ENCODE results near the gene FRS2. TPM values are rescaled to one million over a fixed set of nuclear protein-coding genes. Genes with fewer than 3 reads are reported as not detected.

FRS2 gene
- total and polyA plus RNA-seq, 2 of the 4 experiments (the other 2 are of a cell fraction), result 12.4 to 58.3 TPM

- Histone ChIP-seq H2BK15ac (ENCODE audit: low read depth, low read length) (no peak overlapping the region), H2AK9ac (replicated peaks; ENCODE audit: low read depth, low read length, poor library complexity) (no peak overlapping the region), H3K18ac (ENCODE audit: low read depth, low read length) (no peak overlapping the region), H3K27ac (ENCODE audit: insufficient read depth, low read length) (no peak overlapping the region), H2AK5ac (ENCODE audit: low read depth, low read length) (no peak overlapping the region), H3K4me1 (ENCODE audit: control insufficient read depth, insufficient read depth, low read length) (no peaks in the 10 kb centered on the region), H3K23ac (ENCODE audit: low read depth, low read length) (no peak overlapping the region), H3K14ac (replicated peaks; ENCODE audit: low read depth, low read length) (no peak overlapping the region), H2BK120ac (ENCODE audit: low read depth, low read length) (no peak overlapping the region), H3K79me1 (ENCODE audit: low read depth in 1 of 2, low read length in 2 of 2) (peaks cover 1% of the 10 kb centered on the region in 2 experiments; a peak in 2 of 4 replicates), H3K9me3 (ENCODE audit: control insufficient read depth, insufficient read depth, low read length) (0 out of 2 replicates have a peak, but pooled peaks cover 2% of the 10 kb centered on the region), H3K36me3 (ENCODE audit: control insufficient read depth, insufficient read depth, low read length) (peaks cover 39% of the 10 kb centered on the region), H4K91ac (ENCODE audit: insufficient read depth, low read depth, low read length) (no peak overlapping the region), H3K9me1 (ENCODE audit: insufficient read depth, low read length) (no peaks in the 10 kb centered on the region), H2AFZ (replicated peaks; ENCODE audit: low read length, poor library complexity) (no peak overlapping the region), H3K4me2 (ENCODE audit: low read depth, low read length) (no peak overlapping the region), H2BK5ac (ENCODE audit: low read depth, low read length, poor library complexity, severe bottlenecking) (no peak overlapping the region), H4K20me1 (ENCODE audit: insufficient read depth, low read length) (no peaks in the 10 kb centered on the region), H2BK20ac (ENCODE audit: low read depth, low read length) (no peak overlapping the region), H3K27me3 (ENCODE audit: control insufficient read depth, insufficient read depth, low read length) (no peaks in the 10 kb centered on the region), H3K9ac (ENCODE audit: low read depth, low read length) (no peak overlapping the region), H3K4ac (ENCODE audit: low read depth, low read length) (no peak overlapping the region), H4K8ac (ENCODE audit: low read depth in 2 of 2, low read length in 2 of 2) (no peak overlapping the region), H3K4me3 (ENCODE audit: insufficient read depth, low read depth, low read length) (no peak overlapping the region), H4K5ac (ENCODE audit: low read depth, low read length) (no peak overlapping the region), H3K56ac (ENCODE audit: extremely low read depth, insufficient read depth, low read length) (no peak overlapping the region)
- ChIA-PET POLR2A (ENCODE audit: unreplicated experiment) (no interaction called here), CTCF (no interaction called here)
- TF ChIP-seq CEBPB (IDR thresholded peaks at IDR 0.05; ENCODE audit: low read depth, low read length), result no peak
- no peak for TF ChIP-seq RFX5 (IDR thresholded peaks at IDR 0.05; ENCODE audit: low read depth, low read length)
- TF ChIP-seq MAFK (IDR thresholded peaks at IDR 0.05; ENCODE audit: low read depth, low read length), result no peak
- no peak for TF ChIP-seq NFE2L2 (IDR thresholded peaks at IDR 0.05; ENCODE audit: low read depth, low read length)
- no peak for TF ChIP-seq SMC3 (IDR thresholded peaks at IDR 0.05; ENCODE audit: low read depth, low read length)
- TF ChIP-seq, protein P1, sequence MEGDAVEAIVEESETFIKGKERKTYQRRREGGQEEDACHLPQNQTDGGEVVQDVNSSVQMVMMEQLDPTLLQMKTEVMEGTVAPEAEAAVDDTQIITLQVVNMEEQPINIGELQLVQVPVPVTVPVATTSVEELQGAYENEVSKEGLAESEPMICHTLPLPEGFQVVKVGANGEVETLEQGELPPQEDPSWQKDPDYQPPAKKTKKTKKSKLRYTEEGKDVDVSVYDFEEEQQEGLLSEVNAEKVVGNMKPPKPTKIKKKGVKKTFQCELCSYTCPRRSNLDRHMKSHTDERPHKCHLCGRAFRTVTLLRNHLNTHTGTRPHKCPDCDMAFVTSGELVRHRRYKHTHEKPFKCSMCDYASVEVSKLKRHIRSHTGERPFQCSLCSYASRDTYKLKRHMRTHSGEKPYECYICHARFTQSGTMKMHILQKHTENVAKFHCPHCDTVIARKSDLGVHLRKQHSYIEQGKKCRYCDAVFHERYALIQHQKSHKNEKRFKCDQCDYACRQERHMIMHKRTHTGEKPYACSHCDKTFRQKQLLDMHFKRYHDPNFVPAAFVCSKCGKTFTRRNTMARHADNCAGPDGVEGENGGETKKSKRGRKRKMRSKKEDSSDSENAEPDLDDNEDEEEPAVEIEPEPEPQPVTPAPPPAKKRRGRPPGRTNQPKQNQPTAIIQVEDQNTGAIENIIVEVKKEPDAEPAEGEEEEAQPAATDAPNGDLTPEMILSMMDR (conservative IDR thresholded peaks at IDR 0.05; ENCODE audit: low read depth, low read length), result no peak
- no peak for TF ChIP-seq MXI1 (IDR thresholded peaks at IDR 0.05; ENCODE audit: borderline replicate concordance, low read depth, low read length)
- no peak for TF ChIP-seq RCOR1 (IDR thresholded peaks at IDR 0.05; ENCODE audit: insufficient replicate concordance, low read length)
- no peak for TF ChIP-seq RAD21 (IDR thresholded peaks at IDR 0.05; ENCODE audit: low read length)
- TF ChIP-seq MAZ (IDR thresholded peaks at IDR 0.05; ENCODE audit: borderline replicate concordance, low read depth, low read length), result no peak
- no peak for TF ChIP-seq USF2 (IDR thresholded peaks at IDR 0.05; ENCODE audit: low read depth, low read length)
- TF ChIP-seq BHLHE40 (IDR thresholded peaks at IDR 0.05; ENCODE audit: low read depth, low read length), result no peak
- no peak for TF ChIP-seq CHD1 (IDR thresholded peaks at IDR 0.05; ENCODE audit: low read depth, low read length)
- TF ChIP-seq ELK1 (IDR thresholded peaks at IDR 0.05; ENCODE audit: borderline replicate concordance, low read depth, low read length), result no peak
- no peak for TF ChIP-seq FOS (IDR thresholded peaks at IDR 0.05; ENCODE audit: low read depth, low read length)
- ATAC-seq (ENCODE audit: low read depth) (no peak), DNase-seq (no peak)
- dilution Hi-C loops (cut with HindIII; ENCODE audit: low sequenced_read_pairs, unreplicated experiment) (no loop called here), in situ Hi-C loops (cut with MboI; ENCODE audit: low sequenced_read_pairs) (no loop called here), intact Hi-C loops (cut with micrococcal nuclease) (loop anchor here (10.0 kb wide), 1 partner anchor 134 kb away; the partner anchor contains the start of gene RAB3IP)
- no TSS peak for BruUV-seq (replicated peaks)
Observed at GRCh38 chr12:69600804-69601203, 130.6 kb downstream of the FRS2 start.
